ENCODE measurements around the gene PSMD9. TPM values are rescaled to one million over a fixed set of nuclear protein-coding genes. Genes with fewer than 3 reads are reported as not detected.
"Not testable (repeated sequence)": the region's sequence is repeated elsewhere in the genome, so short reads cannot be mapped to it uniquely, and the experiment has no call there.

The PSMD9 gene, protein sequence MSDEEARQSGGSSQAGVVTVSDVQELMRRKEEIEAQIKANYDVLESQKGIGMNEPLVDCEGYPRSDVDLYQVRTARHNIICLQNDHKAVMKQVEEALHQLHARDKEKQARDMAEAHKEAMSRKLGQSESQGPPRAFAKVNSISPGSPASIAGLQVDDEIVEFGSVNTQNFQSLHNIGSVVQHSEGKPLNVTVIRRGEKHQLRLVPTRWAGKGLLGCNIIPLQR
- 10 to 100 TPM; 48.0 to 49.5 TPM for total RNA-seq
- long read RNA-seq, transcript PSMD9-201 (6 exons, 2,307 nt) = minor isoform, 6 of 99 reads
- long read RNA-seq, transcript PSMD9-207 (6 exons, 2,784 nt) = major isoform, 89 of 99 reads
- long read RNA-seq, partial matches to known transcripts = 0 of 99 reads
- long read RNA-seq, other reads (novel, unspliced or antisense) = 1 of 99 reads

DNA sequence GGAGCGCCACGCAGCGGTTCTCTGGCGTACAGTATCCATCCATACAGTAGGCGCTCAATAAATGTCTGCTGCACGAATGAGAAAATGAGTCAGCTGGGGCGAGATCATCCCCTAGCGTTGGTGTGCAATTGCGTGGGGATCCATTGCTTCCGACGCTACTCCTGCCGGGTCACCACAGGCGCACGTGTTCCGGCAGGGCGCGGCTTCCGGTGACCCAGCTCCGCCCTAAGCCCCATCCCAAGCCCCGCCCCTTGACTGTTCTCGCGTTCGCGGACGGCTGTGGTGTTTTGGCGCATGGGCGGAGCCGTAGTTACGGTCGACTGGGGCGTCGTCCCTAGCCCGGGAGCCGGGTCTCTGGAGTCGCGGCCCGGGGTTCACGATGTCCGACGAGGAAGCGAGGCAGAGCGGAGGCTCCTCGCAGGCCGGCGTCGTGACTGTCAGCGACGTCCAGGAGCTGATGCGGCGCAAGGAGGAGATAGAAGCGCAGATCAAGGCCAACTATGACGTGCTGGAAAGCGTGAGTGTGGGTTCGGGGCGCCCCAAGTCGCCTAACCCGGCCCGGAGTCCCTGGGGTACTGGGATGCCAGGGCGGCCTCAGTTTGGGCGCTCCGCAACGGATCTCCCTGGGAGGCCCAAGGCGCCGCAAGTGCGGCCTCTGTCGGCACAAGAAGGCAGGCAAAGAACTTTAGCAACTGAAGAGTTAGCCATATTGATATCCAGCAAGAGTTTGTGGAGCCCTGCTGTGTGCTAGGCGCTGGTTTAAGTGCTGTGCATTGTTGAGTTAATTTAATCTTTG, at the start of gene PSMD9:
Gene PSMD9, plus strand, starts transcription at position 313 of the 796 bp plus-strand sequence. Its CDS starts 67 bp downstream, at position 380.
- ATAC-seq (peak; percentile 97), DNase-seq (peak; percentile 98 to 99)
- intact Hi-C loops (cut with DNase I, micrococcal nuclease) = no loop called here

DNA sequence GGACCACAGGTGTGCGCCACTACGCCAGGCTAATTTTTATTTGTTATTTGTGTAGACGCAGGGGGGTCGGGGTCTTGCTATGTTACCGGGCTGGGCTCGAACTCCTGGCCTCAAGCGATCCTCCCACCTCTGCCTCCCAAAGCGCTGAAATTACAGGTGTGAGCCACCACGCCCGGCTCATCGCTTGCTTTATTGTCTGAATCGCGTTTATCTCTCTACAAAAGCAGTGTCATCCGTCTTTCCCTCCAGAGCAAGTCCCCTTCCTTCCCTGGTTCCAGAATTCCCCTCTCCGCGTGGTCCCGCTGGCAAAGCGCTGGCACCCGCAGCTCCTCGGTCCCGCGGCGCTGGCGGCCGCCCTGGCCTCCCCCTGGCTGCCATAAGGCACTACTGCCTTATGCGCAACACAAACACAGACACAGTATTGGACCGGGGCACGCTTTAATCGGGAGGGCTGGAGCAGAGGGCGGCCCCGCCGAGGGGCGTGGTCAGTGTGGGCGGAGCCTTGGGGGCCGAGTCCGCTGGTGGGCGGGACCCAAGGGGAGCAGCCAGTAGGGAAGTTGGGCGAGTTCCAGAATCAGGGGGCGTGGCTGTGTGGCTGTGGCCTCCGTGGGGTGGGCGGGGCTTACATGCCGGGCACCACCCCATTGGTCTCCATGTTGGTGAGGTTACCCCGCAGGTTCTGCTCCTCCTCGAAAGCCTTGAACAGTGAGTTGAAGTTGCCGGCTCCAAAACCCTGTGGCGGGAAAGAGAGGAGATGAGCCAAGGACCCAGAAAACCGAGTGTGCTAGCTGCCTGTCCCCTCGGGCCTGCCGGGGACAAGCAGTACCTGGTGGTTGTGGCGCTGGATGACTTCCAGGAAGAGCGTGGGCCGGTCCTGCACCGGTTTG, 49.2 kb upstream of the PSMD9 start:
- ATAC-seq = peak; percentile 98
- intact Hi-C loops (cut with DNase I, micrococcal nuclease) = no loop called here

DNA sequence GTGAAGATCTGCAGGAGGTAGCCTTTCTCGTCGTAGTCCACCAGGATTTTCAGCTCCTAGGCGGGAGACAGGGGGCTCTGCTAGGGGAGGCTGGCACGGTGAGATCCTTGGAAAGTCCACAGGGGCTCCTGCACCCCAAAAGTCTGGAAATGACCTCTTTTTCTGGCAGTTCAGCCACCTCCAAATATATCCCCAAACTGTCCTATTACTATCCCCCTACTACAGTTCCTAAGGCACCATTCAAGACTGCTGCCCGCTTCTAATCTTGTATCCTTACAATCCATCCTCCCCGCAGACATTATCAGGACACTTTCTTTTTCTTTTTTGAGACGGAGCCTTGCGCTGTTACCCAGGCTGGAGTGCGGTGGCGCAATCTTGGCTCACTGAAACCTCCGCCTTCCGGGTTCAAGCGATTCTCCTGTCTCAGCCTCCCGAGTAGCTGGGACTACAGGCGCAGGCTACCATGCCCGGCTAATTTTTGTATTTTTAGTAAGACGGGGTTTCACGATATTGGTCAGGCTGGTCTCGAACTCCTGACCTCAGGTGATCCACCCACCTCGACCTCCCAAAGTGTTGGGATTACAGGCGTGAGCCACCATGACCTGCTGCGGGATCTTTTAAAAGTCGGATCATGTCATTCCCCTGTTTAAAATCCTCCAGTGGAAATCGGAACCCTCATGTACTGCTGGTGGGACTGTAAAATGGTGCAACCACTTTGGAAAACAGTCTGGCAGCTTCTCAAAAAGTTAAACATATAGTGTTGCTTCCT, 48.4 kb upstream of the PSMD9 start:
- intact Hi-C loops (cut with DNase I, micrococcal nuclease) = no loop called here
- no peak for DNase-seq
- no peak for ATAC-seq

More for the DNA sequence above, 49.2 kb upstream of the PSMD9 start:
- peak; percentile 99 to 100 for DNase-seq

DNA sequence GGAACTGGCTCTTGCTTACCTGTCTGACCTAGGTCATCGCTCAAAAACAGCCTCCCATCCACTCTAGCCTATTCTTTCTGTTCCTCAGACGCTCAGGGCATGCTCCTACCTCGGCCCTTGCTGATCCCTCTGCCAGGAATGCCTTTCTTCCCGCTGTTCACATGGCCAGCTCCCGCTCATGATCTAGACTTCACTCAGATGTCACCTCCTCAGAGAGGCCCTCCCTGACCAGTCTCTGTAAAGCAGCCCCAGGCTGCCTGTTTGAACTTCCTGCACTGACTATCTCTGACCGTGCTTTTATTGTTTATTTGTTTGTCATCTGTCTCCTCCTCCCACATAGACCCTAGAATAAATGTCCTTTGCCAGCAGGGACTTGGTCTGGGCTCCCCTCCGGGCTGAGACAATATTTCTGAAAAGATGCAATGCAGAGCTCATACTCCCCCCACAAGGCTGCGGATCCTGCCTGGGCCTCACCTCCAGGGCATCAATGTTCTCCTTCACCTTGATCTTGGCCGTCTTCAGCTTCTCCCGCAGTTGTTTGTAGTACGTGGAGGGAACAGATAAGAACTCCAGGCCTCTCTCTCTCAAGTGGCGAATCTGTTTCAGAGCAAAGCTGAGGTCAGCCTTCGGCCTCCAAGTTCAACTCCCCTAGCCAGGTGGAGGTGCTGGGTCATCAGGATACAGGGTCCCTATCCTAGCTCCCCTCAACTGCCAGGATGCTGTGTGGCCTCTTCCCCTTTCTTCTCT, 45.2 kb upstream of the PSMD9 start:
- no peak for DNase-seq
- ATAC-seq = no peak
- intact Hi-C loops (cut with DNase I, micrococcal nuclease) = no loop called here

DNA sequence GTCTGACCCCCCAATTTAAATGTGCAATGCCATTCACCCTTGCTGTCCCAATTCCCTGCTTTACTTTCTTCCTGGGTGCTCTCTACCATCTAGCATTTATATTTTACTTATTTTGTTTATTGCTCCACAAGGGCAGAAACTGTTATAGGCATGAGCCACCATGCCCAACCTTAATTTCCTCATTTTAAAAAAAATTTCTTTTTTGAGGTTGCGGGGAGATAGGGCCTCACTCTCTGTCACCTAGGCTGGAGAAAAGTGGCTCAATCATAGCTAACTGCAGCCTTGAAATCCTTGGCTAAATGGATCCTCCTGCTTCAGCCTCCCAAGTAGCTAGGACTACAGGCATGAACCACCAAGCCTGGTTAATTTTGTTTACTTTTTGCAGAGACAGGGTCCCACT, 42.9 kb upstream of the PSMD9 start:
- ATAC-seq (no peak), DNase-seq (no peak)
- intact Hi-C loops (cut with DNase I, micrococcal nuclease) = no loop called here

DNA sequence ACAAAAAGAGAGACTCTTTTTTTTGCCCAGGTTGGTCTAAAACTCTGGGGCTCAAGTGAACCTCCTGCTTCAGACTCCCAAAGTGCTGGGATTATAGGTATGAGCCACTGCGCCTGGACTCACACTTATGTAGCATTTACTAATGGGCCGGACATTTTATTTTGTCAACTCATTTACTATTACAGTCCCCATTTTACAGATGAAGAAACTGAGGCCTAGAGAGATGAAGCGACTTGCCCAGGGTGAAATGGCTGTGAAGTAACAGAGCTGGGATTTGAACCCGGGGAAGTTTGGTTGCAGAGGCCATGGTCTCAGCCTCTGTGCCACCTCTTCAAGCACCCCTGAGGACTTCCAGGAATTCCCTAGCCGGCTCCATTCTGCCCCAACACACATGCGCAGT, 39.4 kb upstream of the PSMD9 start:
- intact Hi-C loops (cut with DNase I, micrococcal nuclease) = no loop called here
- DNase-seq (no peak), ATAC-seq (no peak)

DNA sequence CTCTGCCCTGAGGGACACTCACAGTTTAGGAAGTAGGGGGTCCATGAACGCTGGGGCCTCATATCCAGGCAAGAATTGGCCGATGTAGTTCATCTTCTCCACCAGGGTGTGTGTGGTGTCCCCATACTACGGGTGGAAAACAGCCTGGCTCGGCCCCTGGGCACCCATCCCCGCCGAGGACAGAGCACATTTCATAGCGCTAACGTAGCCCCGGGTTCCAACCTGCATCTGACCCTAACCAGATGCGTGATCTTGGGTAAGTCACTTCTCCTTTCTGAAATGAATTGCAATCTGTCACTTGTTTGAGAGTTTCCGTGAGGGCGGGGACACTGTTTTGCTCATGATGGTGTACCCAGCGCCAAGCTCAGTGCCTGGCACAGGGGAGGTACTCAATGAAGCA, 38.9 kb upstream of the PSMD9 start:
- no peak for DNase-seq
- intact Hi-C loops (cut with DNase I, micrococcal nuclease) = no loop called here
- ATAC-seq = no peak

DNA sequence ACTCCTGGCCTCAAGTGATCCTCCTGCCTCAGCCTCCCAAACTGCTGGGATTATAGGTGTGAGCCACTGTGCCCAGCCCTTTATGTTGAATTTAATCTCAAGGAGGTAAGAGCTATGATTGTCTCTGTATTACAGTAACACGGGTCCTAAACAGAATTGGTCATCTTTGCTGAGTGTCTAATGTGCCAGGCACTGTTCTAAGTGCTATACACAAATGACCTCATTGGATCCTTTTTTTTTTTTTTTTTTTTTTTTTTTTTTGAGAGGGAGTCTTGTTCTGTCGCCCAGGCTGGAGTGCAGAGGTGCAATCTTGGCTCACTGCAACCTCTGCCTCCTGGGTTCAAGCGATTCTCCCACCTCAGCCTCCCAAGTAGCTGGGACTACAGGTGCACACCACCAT, 36.2 kb upstream of the PSMD9 start:
- intact Hi-C loops (cut with DNase I, micrococcal nuclease); ATAC-seq; DNase-seq: not testable (repeated sequence)

DNA sequence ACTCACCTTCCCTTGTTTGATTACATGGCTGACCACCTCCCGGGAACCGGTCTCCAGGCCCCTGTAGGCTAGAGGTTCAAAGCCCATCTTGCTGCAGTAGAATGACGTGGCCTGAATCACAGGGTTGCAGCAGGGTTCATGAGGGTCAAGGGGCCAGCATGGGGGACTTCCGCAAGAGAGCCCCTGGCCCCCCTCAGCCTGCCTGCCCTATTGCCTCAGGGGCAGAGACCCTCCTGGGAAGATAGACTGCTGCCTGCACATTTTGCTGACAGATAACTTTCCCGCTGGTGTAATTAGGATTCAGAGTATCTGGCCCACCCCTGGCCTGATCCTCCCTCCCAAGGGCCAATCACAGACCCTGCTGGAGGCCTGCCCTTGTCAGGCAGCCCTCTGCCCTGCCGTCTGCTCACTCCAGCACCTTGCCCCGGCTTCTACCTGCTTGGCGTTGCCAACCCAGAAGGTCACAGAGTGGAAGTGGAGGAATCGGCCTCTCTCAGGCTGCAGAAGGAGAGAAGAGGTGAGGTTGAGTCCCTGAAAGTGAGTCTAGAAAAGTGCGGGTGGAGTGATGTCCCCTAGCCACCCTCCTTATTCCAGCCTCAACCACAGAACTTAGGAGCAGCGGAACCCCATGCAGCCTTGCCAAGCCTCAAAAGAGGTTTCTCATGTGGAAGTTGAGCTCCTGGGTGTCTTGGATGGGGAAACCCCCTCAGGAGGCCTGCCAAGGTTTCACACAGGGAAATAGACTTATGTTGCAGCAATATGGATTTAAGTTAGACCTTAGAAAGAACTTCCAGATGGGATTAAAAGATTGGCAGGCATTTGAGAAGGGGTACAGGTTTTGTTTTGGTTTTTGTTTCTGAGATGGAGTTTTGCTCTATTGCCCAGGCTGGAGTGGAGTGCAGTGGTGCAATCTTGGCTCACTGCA, 31.0 kb upstream of the PSMD9 start:
- no peak for ATAC-seq
- intact Hi-C loops (cut with DNase I, micrococcal nuclease) = no loop called here
- no peak for DNase-seq

DNA sequence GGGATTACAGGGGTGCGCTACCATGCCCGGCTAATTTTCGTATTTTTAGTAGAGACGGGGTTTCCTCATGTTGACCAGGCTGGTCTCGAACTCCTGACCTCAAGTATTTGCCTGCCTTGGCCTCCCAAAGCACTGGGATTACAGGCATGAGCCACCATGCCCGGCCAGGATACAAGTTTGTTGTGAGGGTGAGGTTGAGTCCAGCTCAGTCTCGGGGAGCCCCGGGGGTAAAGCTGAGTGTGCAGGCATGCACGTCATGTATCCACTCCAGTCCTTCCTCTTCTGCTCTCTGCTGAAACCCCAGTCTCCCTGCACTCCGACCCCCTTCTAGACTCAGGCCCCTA, 30.3 kb upstream of the PSMD9 start:
- intact Hi-C loops (cut with DNase I, micrococcal nuclease) = no loop called here
- ATAC-seq (no peak), DNase-seq (no peak)

DNA sequence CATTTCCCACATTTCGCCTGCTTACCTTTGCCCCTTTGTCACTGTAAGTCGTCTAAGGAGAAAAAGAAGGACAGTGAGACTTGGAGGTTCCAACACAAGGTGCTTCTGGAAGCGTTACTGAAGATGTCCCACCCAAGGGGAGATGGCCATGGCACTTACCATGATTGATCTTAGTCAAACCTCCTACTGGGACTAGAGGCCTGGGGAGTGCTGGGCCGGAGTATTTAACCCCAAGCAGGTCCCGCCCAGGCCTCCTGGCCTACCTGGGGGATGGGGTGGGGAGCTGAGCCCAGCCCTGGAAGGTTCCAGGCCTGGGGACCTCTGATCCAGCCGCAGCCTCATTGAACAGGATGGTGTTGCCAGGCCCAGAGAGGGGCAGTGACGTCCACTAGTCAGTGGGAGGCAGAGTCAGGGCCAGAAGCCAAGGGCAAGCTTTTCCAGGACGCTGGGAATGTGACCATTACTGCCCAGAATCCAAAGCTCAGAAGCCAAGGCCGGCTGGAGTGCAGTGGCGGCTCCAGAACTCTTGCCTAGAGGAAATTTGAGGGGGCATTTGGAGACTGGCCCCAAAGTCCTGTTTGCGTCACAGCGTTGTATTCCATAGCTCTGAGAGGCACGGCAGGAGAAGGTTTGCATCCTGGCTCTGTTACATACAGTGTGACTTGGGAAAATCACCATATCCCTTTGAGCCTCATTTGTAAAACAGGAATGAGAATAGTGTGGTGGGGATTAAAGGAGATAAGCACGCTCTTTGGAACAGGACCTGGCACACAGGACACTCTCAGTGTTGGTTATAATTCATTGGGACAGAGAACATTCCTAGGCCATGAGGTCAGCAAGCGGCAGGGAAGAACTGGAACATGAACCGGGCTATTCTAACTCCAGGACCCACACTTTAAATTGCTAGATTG, 29.7 kb upstream of the PSMD9 start, which contains the start of gene HPD:
Gene HPD, minus strand, starts transcription at position 198 of the 911 bp plus-strand sequence. Its CDS starts 36 bp downstream, at position 162.
- peak; percentile 33 to 47 for DNase-seq
- no peak for ATAC-seq
- intact Hi-C loops (cut with DNase I, micrococcal nuclease) = no loop called here

DNA sequence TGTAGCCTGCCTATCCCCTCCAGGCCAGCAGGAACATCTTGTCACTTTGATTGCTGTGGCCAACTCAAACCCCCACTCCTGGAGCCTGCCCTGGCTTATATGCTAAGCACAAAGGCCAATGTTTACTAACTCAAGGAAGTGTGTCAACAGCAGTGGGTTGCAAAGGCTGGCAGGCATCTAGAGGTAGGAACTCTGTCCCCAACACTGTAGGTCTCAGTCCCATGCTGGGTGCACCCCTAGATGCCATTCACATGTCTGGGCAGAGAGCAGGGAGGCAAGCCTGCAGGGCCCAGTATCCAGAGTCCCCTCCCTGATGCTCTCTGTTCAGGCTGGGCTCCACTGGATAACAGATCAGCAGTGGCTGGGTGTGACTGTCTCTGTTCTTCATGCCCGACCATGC, 28.3 kb upstream of the PSMD9 start:
- no peak for DNase-seq
- no peak for ATAC-seq
- intact Hi-C loops (cut with DNase I, micrococcal nuclease) = no loop called here

DNA sequence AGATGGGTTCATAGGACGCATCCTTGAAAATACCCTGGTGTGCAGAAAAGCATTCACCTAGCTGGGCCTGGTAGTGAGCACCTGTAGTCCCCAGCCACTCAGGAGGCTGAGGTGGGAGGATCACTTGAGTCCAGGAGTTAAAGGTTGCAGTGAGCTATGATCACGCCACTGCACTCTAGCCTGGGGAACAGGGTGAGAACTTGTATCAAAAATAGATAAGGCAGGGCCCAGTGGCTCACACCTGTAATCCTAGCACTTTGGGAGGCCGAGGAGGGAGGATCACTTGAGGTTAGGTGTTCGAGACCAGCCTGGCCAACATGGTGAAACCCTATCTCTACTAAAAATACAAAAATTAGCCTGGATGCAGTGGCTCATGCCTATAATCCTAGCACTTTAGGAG, 27.9 kb upstream of the PSMD9 start:
- DNase-seq; intact Hi-C loops (cut with DNase I, micrococcal nuclease); ATAC-seq: not testable (repeated sequence)

DNA sequence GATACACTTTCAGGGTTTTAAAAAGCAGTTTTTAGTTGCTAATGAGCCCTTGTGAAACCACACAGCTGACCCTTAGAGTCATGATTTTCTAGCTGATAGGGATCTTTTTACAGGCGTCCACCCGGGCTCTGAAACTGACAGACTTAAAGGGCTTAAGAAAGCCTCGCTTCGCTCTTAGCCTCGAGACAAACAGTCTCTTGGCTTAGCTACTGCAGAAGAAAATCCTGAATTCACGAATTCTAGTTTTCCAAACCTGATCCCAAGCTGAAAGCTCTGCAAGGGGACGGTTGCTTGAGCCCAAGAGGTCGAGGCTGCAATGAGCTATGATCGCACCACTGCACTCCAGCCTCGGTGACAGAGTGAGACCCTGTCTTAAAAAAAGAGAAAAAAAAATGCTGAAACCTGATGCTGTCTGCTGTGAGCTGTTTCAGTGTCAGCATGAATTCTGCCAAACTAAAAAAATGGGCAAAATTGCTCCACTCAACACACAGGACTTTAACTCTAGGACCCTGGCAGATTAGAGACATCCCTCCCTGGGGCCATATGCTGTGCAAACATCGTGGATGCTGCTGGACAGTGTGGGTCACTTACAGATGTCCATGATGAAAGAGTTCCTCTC, 26.8 kb upstream of the PSMD9 start:
- intact Hi-C loops (cut with DNase I, micrococcal nuclease) = no loop called here
- ATAC-seq = no peak

DNA sequence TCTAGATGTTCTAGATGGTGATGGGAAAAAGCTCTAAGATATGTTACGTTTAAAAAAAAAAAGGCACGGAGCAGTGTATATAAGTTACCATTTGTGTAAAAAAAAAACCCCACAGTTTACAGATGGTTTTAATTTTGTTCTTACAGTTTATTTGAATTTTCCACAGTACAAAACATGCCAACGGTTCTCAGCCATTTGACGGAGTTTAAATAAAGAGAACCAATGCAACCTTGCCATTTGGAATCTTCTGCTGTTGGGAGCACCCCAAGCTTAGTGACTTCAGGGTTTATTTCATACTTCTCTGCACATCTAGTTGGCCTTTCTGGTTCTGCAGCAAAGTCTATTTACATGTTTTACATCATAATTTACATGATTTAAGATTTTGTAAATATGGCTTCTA, 22.3 kb upstream of the PSMD9 start:
- ATAC-seq = no peak
- intact Hi-C loops (cut with DNase I, micrococcal nuclease) = no loop called here
- DNase-seq = no peak

More for the DNA sequence above, 26.8 kb upstream of the PSMD9 start:
- no peak for DNase-seq
